ENCODE results near the gene DRD3.

GRCh38 chr3:114133947-114134346, 44.9 kb downstream of the DRD3 start:
- TF ChIP-seq, protein P1, sequence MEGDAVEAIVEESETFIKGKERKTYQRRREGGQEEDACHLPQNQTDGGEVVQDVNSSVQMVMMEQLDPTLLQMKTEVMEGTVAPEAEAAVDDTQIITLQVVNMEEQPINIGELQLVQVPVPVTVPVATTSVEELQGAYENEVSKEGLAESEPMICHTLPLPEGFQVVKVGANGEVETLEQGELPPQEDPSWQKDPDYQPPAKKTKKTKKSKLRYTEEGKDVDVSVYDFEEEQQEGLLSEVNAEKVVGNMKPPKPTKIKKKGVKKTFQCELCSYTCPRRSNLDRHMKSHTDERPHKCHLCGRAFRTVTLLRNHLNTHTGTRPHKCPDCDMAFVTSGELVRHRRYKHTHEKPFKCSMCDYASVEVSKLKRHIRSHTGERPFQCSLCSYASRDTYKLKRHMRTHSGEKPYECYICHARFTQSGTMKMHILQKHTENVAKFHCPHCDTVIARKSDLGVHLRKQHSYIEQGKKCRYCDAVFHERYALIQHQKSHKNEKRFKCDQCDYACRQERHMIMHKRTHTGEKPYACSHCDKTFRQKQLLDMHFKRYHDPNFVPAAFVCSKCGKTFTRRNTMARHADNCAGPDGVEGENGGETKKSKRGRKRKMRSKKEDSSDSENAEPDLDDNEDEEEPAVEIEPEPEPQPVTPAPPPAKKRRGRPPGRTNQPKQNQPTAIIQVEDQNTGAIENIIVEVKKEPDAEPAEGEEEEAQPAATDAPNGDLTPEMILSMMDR (IDR thresholded peaks at IDR 0.05; ENCODE audit: poor library complexity, severe bottlenecking): no peak
- no peak for TF ChIP-seq RAD21 (conservative IDR thresholded peaks at IDR 0.05)
